ENCODE measurements around the gene IL1RL2. TPM values are rescaled to one million over a fixed set of nuclear protein-coding genes. Genes with fewer than 3 reads are reported as not detected.

Gene IL1RL2
- total RNA-seq, 1 experiment from 2014 or later: not detected

DNA sequence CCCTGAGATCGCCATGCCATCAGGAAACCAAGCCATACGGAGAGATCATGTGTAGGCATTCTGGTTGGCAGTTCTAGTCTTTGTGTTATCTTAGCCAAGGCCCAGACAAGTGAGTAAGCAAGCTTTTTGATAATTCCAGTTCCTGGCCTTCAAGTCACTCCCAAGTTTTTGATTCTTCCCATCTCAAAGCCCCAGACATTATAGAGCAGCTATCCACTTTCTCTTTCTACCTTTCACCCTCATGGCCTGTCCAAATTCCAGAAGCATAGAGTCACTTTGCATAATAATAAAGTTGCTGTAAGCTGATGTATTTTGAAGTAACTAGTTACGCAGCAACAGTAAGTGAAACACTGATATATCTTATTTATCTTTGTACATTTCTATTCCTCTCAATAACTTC is 97.8 kb downstream of the IL1RL2 start:
- Mint-ChIP-seq H3K36me3 (no peaks in the 10 kb centered on the region), H3K27ac (no peak overlapping the region), H3K9me3 (no peaks in the 10 kb centered on the region), H3K27me3 (ENCODE audit: low read depth) (no peaks in the 10 kb centered on the region), H3K4me3 (no peak overlapping the region), H3K4me1 (no peaks in the 10 kb centered on the region)
- no peak for ATAC-seq
- no peak for DNase-seq (ENCODE audit: low spot score)
- CTCF ChIA-PET: no interaction called here
- POLR2A ChIA-PET: no interaction called here
- no peak for TF ChIP-seq TCF7 (CRISPR knock-in tag; IDR thresholded peaks at IDR 0.05; ENCODE audit: low read depth)
- no peak for TF ChIP-seq NR2C2 (CRISPR knock-in tag; IDR thresholded peaks at IDR 0.05)
- TF ChIP-seq, protein P1, sequence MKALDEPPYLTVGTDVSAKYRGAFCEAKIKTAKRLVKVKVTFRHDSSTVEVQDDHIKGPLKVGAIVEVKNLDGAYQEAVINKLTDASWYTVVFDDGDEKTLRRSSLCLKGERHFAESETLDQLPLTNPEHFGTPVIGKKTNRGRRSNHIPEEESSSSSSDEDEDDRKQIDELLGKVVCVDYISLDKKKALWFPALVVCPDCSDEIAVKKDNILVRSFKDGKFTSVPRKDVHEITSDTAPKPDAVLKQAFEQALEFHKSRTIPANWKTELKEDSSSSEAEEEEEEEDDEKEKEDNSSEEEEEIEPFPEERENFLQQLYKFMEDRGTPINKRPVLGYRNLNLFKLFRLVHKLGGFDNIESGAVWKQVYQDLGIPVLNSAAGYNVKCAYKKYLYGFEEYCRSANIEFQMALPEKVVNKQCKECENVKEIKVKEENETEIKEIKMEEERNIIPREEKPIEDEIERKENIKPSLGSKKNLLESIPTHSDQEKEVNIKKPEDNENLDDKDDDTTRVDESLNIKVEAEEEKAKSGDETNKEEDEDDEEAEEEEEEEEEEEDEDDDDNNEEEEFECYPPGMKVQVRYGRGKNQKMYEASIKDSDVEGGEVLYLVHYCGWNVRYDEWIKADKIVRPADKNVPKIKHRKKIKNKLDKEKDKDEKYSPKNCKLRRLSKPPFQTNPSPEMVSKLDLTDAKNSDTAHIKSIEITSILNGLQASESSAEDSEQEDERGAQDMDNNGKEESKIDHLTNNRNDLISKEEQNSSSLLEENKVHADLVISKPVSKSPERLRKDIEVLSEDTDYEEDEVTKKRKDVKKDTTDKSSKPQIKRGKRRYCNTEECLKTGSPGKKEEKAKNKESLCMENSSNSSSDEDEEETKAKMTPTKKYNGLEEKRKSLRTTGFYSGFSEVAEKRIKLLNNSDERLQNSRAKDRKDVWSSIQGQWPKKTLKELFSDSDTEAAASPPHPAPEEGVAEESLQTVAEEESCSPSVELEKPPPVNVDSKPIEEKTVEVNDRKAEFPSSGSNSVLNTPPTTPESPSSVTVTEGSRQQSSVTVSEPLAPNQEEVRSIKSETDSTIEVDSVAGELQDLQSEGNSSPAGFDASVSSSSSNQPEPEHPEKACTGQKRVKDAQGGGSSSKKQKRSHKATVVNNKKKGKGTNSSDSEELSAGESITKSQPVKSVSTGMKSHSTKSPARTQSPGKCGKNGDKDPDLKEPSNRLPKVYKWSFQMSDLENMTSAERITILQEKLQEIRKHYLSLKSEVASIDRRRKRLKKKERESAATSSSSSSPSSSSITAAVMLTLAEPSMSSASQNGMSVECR (CRISPR knock-in tag; IDR thresholded peaks at IDR 0.05; ENCODE audit: borderline replicate concordance): no peak
- TF ChIP-seq, protein P2, sequence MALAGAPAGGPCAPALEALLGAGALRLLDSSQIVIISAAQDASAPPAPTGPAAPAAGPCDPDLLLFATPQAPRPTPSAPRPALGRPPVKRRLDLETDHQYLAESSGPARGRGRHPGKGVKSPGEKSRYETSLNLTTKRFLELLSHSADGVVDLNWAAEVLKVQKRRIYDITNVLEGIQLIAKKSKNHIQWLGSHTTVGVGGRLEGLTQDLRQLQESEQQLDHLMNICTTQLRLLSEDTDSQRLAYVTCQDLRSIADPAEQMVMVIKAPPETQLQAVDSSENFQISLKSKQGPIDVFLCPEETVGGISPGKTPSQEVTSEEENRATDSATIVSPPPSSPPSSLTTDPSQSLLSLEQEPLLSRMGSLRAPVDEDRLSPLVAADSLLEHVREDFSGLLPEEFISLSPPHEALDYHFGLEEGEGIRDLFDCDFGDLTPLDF (CRISPR knock-in tag; IDR thresholded peaks at IDR 0.05): no peak
- TF ChIP-seq, protein P3, sequence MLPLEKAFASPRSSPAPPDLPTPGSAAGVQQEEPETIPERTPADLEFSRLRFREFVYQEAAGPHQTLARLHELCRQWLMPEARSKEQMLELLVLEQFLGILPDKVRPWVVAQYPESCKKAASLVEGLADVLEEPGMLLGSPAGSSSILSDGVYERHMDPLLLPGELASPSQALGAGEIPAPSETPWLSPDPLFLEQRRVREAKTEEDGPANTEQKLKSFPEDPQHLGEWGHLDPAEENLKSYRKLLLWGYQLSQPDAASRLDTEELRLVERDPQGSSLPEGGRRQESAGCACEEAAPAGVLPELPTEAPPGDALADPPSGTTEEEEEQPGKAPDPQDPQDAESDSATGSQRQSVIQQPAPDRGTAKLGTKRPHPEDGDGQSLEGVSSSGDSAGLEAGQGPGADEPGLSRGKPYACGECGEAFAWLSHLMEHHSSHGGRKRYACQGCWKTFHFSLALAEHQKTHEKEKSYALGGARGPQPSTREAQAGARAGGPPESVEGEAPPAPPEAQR (CRISPR knock-in tag; IDR thresholded peaks at IDR 0.05): no peak
- TF ChIP-seq, protein P4, sequence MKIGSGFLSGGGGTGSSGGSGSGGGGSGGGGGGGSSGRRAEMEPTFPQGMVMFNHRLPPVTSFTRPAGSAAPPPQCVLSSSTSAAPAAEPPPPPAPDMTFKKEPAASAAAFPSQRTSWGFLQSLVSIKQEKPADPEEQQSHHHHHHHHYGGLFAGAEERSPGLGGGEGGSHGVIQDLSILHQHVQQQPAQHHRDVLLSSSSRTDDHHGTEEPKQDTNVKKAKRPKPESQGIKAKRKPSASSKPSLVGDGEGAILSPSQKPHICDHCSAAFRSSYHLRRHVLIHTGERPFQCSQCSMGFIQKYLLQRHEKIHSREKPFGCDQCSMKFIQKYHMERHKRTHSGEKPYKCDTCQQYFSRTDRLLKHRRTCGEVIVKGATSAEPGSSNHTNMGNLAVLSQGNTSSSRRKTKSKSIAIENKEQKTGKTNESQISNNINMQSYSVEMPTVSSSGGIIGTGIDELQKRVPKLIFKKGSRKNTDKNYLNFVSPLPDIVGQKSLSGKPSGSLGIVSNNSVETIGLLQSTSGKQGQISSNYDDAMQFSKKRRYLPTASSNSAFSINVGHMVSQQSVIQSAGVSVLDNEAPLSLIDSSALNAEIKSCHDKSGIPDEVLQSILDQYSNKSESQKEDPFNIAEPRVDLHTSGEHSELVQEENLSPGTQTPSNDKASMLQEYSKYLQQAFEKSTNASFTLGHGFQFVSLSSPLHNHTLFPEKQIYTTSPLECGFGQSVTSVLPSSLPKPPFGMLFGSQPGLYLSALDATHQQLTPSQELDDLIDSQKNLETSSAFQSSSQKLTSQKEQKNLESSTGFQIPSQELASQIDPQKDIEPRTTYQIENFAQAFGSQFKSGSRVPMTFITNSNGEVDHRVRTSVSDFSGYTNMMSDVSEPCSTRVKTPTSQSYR (CRISPR knock-in tag; IDR thresholded peaks at IDR 0.05): no peak
- TF ChIP-seq, protein P5, sequence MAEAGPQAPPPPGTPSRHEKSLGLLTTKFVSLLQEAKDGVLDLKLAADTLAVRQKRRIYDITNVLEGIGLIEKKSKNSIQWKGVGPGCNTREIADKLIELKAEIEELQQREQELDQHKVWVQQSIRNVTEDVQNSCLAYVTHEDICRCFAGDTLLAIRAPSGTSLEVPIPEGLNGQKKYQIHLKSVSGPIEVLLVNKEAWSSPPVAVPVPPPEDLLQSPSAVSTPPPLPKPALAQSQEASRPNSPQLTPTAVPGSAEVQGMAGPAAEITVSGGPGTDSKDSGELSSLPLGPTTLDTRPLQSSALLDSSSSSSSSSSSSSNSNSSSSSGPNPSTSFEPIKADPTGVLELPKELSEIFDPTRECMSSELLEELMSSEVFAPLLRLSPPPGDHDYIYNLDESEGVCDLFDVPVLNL (CRISPR knock-in tag; IDR thresholded peaks at IDR 0.05; ENCODE audit: borderline replicate concordance, low read depth): no peak
- no peak for TF ChIP-seq OVOL2 (CRISPR knock-in tag; IDR thresholded peaks at IDR 0.05; ENCODE audit: borderline replicate concordance)
- TF ChIP-seq GRHL2 (CRISPR knock-in tag; IDR thresholded peaks at IDR 0.05; ENCODE audit: insufficient replicate concordance, severe bottlenecking): no peak
- TF ChIP-seq, protein P6, sequence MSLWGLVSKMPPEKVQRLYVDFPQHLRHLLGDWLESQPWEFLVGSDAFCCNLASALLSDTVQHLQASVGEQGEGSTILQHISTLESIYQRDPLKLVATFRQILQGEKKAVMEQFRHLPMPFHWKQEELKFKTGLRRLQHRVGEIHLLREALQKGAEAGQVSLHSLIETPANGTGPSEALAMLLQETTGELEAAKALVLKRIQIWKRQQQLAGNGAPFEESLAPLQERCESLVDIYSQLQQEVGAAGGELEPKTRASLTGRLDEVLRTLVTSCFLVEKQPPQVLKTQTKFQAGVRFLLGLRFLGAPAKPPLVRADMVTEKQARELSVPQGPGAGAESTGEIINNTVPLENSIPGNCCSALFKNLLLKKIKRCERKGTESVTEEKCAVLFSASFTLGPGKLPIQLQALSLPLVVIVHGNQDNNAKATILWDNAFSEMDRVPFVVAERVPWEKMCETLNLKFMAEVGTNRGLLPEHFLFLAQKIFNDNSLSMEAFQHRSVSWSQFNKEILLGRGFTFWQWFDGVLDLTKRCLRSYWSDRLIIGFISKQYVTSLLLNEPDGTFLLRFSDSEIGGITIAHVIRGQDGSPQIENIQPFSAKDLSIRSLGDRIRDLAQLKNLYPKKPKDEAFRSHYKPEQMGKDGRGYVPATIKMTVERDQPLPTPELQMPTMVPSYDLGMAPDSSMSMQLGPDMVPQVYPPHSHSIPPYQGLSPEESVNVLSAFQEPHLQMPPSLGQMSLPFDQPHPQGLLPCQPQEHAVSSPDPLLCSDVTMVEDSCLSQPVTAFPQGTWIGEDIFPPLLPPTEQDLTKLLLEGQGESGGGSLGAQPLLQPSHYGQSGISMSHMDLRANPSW (CRISPR knock-in tag; conservative IDR thresholded peaks at IDR 0.05; ENCODE audit: low read depth): no peak
- TF ChIP-seq, protein P7, sequence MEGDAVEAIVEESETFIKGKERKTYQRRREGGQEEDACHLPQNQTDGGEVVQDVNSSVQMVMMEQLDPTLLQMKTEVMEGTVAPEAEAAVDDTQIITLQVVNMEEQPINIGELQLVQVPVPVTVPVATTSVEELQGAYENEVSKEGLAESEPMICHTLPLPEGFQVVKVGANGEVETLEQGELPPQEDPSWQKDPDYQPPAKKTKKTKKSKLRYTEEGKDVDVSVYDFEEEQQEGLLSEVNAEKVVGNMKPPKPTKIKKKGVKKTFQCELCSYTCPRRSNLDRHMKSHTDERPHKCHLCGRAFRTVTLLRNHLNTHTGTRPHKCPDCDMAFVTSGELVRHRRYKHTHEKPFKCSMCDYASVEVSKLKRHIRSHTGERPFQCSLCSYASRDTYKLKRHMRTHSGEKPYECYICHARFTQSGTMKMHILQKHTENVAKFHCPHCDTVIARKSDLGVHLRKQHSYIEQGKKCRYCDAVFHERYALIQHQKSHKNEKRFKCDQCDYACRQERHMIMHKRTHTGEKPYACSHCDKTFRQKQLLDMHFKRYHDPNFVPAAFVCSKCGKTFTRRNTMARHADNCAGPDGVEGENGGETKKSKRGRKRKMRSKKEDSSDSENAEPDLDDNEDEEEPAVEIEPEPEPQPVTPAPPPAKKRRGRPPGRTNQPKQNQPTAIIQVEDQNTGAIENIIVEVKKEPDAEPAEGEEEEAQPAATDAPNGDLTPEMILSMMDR (IDR thresholded peaks at IDR 0.05): no peak
- TF ChIP-seq, protein P8, sequence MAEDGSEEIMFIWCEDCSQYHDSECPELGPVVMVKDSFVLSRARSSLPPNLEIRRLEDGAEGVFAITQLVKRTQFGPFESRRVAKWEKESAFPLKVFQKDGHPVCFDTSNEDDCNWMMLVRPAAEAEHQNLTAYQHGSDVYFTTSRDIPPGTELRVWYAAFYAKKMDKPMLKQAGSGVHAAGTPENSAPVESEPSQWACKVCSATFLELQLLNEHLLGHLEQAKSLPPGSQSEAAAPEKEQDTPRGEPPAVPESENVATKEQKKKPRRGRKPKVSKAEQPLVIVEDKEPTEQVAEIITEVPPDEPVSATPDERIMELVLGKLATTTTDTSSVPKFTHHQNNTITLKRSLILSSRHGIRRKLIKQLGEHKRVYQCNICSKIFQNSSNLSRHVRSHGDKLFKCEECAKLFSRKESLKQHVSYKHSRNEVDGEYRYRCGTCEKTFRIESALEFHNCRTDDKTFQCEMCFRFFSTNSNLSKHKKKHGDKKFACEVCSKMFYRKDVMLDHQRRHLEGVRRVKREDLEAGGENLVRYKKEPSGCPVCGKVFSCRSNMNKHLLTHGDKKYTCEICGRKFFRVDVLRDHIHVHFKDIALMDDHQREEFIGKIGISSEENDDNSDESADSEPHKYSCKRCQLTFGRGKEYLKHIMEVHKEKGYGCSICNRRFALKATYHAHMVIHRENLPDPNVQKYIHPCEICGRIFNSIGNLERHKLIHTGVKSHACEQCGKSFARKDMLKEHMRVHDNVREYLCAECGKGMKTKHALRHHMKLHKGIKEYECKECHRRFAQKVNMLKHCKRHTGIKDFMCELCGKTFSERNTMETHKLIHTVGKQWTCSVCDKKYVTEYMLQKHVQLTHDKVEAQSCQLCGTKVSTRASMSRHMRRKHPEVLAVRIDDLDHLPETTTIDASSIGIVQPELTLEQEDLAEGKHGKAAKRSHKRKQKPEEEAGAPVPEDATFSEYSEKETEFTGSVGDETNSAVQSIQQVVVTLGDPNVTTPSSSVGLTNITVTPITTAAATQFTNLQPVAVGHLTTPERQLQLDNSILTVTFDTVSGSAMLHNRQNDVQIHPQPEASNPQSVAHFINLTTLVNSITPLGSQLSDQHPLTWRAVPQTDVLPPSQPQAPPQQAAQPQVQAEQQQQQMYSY (CRISPR knock-in tag; IDR thresholded peaks at IDR 0.05): no peak
- TF ChIP-seq, protein P9, sequence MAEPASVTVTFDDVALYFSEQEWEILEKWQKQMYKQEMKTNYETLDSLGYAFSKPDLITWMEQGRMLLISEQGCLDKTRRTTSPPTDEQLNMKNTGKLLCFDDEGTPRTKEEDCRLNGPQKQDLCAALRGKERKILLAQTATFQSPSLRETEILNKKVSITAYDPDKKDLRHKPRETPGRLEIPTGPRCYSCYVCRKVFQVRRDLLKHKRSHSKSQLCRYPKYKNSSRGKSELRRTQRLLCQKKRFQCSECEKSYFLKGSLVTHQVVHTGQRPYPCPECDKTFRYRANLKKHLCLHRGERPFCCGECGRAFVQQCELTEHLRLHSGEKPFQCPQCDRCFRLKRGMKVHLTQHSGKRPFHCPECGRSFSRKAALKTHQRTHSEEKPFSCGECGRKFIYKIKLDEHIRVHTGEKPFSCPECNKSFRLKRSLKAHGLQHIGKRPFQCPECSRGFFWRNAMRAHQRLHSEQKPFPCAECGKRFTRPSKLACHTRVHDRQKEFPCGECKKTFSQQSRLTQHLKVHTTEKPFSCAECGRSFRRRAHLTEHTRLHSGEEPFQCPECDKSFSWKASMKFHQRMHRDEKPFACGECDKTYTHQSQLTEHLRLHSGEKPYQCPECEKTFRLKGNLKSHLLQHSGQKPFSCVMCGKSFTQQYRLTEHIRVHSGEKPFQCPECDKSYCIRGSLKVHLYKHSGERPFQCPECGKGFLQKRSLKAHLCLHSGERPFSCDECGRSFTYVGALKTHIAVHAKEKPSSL (CRISPR knock-in tag; conservative IDR thresholded peaks at IDR 0.05): no peak
- TF ChIP-seq, protein P10, sequence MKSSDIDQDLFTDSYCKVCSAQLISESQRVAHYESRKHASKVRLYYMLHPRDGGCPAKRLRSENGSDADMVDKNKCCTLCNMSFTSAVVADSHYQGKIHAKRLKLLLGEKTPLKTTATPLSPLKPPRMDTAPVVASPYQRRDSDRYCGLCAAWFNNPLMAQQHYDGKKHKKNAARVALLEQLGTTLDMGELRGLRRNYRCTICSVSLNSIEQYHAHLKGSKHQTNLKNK (CRISPR knock-in tag; IDR thresholded peaks at IDR 0.05): no peak
